Measurements from ENCODE around the gene SGPL1. TPM values are rescaled to one million over a fixed set of nuclear protein-coding genes. Genes with fewer than 3 reads are reported as not detected.

SGPL1 gene
- total and polyA plus RNA-seq, 5 donors from 2014 or later: 12.8 to 30.4 (median 15.0) TPM

DNA sequence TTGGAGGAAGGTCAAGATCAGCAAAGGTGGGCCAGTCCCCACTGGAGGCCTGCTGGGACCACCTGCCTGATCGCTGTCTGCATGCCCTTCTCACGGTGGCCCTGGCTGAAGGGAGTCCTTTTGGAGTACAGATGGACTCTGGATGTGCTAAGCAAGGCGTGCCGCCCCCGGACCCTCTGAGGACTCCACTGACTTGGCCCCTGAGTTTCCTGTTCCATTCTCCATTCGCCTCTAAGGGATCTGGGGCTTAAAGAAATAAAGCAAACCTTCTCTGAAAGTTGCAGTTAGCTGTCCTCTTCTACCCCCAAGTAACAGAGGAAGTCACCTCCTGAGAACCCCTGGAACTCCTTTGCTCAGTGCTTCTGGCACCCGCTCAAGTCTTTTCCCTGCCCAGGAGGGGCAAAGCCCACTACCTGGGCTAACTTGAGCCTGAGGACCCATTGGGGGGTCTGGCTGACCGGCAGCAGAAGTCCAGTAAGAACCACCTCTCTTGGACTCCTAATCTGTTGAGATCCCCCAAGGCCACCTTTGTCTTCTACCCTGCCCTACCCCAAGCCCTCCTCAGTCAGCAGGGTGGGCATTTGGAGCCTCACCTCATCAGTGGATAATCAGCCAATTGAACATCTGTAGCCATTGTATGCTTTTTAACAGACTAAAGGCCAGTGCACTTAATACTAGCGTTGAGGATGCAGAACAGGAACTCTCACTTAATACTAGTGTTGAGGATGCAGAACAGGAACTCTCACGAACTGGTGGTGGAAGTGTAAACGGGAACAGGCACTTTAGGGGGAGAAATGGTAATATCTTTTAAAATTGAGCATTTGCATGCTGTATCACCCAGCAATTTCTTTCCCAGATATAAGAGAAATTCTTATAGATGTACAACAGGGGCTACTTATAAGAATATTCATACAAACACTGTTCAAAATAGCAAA, 32.7 kb upstream of the SGPL1 start:
- H3K4me1 Mint-ChIP-seq: no peaks in the 10 kb centered on the region
- H3K36me3 Mint-ChIP-seq: no peaks in the 10 kb centered on the region
- no peak overlapping the region for H3K4me3 Mint-ChIP-seq
- no peak overlapping the region for H3K27ac Mint-ChIP-seq
- no peaks in the 10 kb centered on the region for H3K36me3 ChIP-seq (ENCODE audit: control insufficient read depth, insufficient read depth, low read length)
- H3K9me3 Mint-ChIP-seq: no peaks in the 10 kb centered on the region
- H3K27me3 ChIP-seq (ENCODE audit: control insufficient read depth, insufficient read depth, low read length): no peaks in the 10 kb centered on the region
- H3K9me3 ChIP-seq (ENCODE audit: control insufficient read depth in 2 of 2, low read length in 2 of 2): no peaks in the 10 kb centered on the region
- DNase-seq (no peak), ATAC-seq (ENCODE audit: low read depth in 2 of 2) (no peak)
- no peak overlapping the region for H3K4me3 ChIP-seq (ENCODE audit: low read depth, low read length)
- no peak overlapping the region for H3K27ac ChIP-seq (ENCODE audit: insufficient read depth, low read length, poor library complexity, severe bottlenecking)
- peaks cover 43% of the 10 kb centered on the region for H3K27me3 Mint-ChIP-seq
- no peaks in the 10 kb centered on the region for H3K4me1 ChIP-seq (ENCODE audit: control insufficient read depth, insufficient read depth, low read length, poor library complexity, severe bottlenecking)

DNA sequence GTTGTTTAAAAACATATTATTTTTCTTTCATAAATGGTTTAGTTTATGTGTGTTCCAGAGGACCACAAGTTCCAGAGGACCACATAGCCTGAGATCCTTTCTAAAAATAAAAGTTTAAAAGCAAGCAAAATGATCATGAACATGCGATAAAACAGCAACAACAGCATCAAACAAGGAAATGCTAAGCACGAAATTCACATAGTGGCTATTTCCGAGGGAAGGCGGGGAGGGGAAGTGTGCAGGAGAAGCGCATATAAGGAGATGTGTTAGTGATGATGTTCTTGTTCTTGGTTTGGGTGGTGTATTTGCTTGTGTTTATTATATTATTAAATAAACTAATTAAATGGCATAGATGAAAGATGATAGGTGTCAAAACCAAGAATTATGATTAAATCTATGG, 31.7 kb upstream of the SGPL1 start:
- H3K4me3 ChIP-seq (ENCODE audit: low read depth, low read length): no peak overlapping the region
- DNase-seq (no peak), ATAC-seq (ENCODE audit: low read depth in 2 of 2) (no peak)
- H3K9me3 ChIP-seq (ENCODE audit: control insufficient read depth in 2 of 2, low read length in 2 of 2): no peaks in the 10 kb centered on the region
- H3K27me3 ChIP-seq (ENCODE audit: control insufficient read depth, insufficient read depth, low read length): no peaks in the 10 kb centered on the region
- no peak overlapping the region for H3K27ac ChIP-seq (ENCODE audit: insufficient read depth, low read length, poor library complexity, severe bottlenecking)
- Mint-ChIP-seq H3K27ac (no peak overlapping the region), H3K9me3 (no peaks in the 10 kb centered on the region), H3K4me3 (no peak overlapping the region), H3K27me3 (peaks cover 47% of the 10 kb centered on the region), H3K36me3 (no peaks in the 10 kb centered on the region), H3K4me1 (no peaks in the 10 kb centered on the region)
- no peaks in the 10 kb centered on the region for H3K36me3 ChIP-seq (ENCODE audit: control insufficient read depth, insufficient read depth, low read length)
- H3K4me1 ChIP-seq (ENCODE audit: control insufficient read depth, insufficient read depth, low read length, poor library complexity, severe bottlenecking): no peaks in the 10 kb centered on the region

DNA sequence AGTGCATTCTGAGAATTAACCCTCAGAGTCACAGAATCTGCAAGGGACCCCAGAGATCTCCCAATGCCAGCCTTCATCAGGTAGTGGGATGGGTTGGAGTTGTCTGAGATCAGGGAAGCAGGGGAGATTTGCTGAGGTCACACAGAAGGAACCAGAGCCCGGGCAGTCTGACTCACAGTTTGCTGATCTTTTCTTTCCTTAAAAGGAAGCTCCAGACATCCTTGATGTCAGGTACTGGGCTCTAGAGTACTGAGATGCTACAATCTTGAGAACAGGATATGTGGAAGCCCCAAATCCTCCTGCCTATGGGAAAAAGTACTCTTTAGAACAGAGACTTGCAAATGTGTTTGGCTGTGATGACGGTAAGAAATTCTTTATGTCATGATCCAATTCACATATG, 31.3 kb upstream of the SGPL1 start:
- Histone ChIP-seq H3K4me3 (ENCODE audit: low read depth, low read length) (no peak overlapping the region), H3K4me1 (ENCODE audit: control insufficient read depth, insufficient read depth, low read length, poor library complexity, severe bottlenecking) (no peaks in the 10 kb centered on the region), H3K36me3 (ENCODE audit: control insufficient read depth, insufficient read depth, low read length) (no peaks in the 10 kb centered on the region), H3K27ac (ENCODE audit: insufficient read depth, low read length, poor library complexity, severe bottlenecking) (no peak overlapping the region), H3K9me3 (ENCODE audit: control insufficient read depth in 2 of 2, low read length in 2 of 2) (no peaks in the 10 kb centered on the region), H3K27me3 (ENCODE audit: control insufficient read depth, insufficient read depth, low read length) (no peaks in the 10 kb centered on the region)
- H3K4me1 Mint-ChIP-seq: no peaks in the 10 kb centered on the region
- ATAC-seq (ENCODE audit: low read depth in 2 of 2) (no peak), DNase-seq (no peak)
- H3K27me3 Mint-ChIP-seq: peaks cover 51% of the 10 kb centered on the region
- no peak overlapping the region for H3K27ac Mint-ChIP-seq
- H3K9me3 Mint-ChIP-seq: no peaks in the 10 kb centered on the region
- no peak overlapping the region for H3K4me3 Mint-ChIP-seq
- H3K36me3 Mint-ChIP-seq: no peaks in the 10 kb centered on the region

DNA sequence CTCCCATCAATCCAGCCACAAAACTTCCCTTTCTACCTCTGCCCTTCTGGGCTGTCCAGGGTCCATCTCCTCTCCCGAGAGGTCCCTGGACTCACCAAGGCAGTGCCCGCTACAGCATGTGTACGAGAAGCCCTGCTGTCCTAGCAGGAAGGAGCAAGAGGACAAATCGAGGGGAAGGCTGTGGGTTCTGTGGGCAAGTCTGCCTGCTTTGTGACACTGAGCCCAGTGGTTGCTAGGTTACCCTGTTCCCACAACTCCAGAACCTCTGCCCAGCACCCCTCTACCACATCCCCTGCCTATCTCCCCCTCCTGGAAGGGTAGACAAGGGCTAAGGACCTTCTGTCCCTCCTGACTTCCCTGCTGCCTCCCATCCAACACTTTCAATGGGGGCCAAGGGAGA, 30.6 kb upstream of the SGPL1 start, which contains the start of gene TBATA:
Gene TBATA, minus strand, starts transcription at position 188 of the 400 bp plus-strand sequence. CDS start 1,998 bp downstream, outside the sequence.
- Histone ChIP-seq H3K27ac (ENCODE audit: insufficient read depth, low read length, poor library complexity, severe bottlenecking) (no peak within 1 kb of the TSS), H3K36me3 (ENCODE audit: control insufficient read depth, insufficient read depth, low read length) (no peaks in the 10 kb centered on the region), H3K27me3 (ENCODE audit: control insufficient read depth, insufficient read depth, low read length) (no peaks in the 10 kb centered on the region), H3K4me1 (ENCODE audit: control insufficient read depth, insufficient read depth, low read length, poor library complexity, severe bottlenecking) (no peaks in the 10 kb centered on the region), H3K4me3 (ENCODE audit: low read depth, low read length) (no peak within 1 kb of the TSS), H3K9me3 (ENCODE audit: control insufficient read depth in 2 of 2, low read length in 2 of 2) (no peaks in the 10 kb centered on the region)
- no peak within 1 kb of the TSS for H3K4me3 Mint-ChIP-seq
- no peaks in the 10 kb centered on the region for H3K36me3 Mint-ChIP-seq
- ATAC-seq (ENCODE audit: low read depth in 2 of 2) (no peak), DNase-seq (no peak)
- H3K27me3 Mint-ChIP-seq: peaks cover 54% of the 10 kb centered on the region
- H3K4me1 Mint-ChIP-seq: no peaks in the 10 kb centered on the region
- no peak within 1 kb of the TSS for H3K27ac Mint-ChIP-seq
- no peaks in the 10 kb centered on the region for H3K9me3 Mint-ChIP-seq

DNA sequence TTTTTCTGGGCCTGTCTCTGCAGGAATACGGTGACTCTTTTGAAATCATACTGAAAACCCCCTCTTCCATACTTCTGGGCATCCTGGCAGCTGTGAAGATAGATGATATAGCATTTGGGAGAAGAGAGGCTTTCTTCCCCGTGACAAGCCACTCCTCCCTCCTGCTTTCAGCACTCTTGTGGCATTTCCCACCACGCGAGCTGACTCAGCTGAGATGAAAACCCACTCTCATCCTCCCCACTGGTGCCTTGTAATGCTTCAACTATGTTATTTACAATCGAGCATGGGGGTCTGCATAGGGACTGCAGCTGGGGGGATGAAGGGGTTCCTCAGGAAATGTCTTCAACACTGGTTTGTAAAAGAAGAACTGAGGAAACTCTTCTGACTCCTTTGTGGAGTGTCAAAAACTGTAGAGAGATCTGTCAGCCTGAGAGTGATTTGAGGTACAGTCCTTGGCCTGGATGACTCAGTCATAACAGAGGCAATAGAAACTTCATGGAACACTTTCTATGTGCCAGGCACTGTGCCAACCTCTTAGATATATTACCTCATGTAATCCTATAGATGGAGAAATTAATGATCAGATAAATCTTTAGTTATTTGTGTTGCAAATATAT, 28.8 kb upstream of the SGPL1 start:
- Histone ChIP-seq H3K4me1 (ENCODE audit: control insufficient read depth, insufficient read depth, low read length, poor library complexity, severe bottlenecking) (no peaks in the 10 kb centered on the region), H3K4me3 (ENCODE audit: low read depth, low read length) (no peak overlapping the region), H3K27ac (ENCODE audit: insufficient read depth, low read length, poor library complexity, severe bottlenecking) (no peak overlapping the region), H3K36me3 (ENCODE audit: control insufficient read depth, insufficient read depth, low read length) (no peaks in the 10 kb centered on the region), H3K27me3 (ENCODE audit: control insufficient read depth, insufficient read depth, low read length) (peaks cover 3% of the 10 kb centered on the region), H3K9me3 (ENCODE audit: control insufficient read depth in 2 of 2, low read length in 2 of 2) (no peaks in the 10 kb centered on the region)
- ATAC-seq (ENCODE audit: low read depth in 2 of 2): no peak
- Mint-ChIP-seq H3K4me1 (no peaks in the 10 kb centered on the region), H3K36me3 (no peaks in the 10 kb centered on the region), H3K27me3 (peaks cover 67% of the 10 kb centered on the region), H3K27ac (no peak overlapping the region), H3K4me3 (no peak overlapping the region), H3K9me3 (no peaks in the 10 kb centered on the region)
- no peak for DNase-seq

DNA sequence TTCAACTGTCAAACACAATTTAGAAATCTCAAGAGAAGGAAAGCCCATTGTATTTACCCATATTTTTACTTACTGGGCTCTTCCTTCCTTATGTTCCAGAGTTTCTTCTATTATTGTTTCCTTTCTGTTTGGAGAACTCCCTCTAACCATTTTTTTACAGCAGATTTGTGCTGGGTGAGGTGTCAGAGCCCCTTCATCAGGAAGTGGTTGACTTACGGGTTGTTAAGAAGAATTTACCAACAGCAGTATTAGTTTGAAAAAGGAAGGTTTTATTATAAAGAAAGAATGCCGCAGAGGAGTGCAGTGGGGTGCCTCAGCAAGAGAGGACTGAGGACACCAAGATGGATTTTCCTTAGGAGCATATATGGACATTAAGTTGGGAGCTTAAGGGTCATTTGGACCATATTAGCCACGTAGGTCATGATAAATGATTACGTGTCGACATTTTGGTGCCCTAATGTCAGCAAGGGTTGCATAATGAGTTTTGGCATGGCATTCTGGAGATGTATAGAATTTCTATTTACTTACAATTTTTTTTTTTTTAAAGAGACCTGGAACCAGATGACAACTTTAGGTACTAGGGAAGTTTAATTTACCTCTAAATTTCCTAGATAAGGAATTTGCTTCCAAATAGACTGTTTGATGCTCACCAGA, 24.2 kb upstream of the SGPL1 start:
- peaks cover 0 to 3% (median 0%) of the 10 kb centered on the region in 7 donors for H3K9me3 Mint-ChIP-seq
- ATAC-seq (ENCODE audit: low read depth in 2 of 2) (no peak), DNase-seq (no peak)

DNA sequence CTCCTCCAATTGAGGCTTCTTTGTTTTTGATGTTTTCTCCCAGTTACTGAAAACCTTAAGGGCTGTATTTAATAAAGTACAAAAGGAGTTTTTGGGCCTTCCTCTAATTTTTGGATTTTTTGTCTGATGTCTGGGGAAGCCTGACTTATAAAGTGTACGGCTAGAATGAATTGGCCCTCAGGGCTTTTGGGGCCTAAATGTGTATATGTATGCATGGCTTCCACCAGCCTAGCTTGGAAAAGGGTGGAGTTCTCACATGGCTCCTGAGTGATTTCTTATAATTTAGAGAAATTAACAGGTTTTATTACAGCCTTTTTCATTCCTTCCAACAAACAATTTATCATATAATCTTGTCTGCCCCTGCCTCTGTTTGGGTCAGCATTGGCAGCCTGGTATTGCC, 20.1 kb upstream of the SGPL1 start:
- Mint-ChIP-seq H3K27ac (no peak overlapping the region), H3K27me3 (peaks cover 37% of the 10 kb centered on the region), H3K4me1 (no peaks in the 10 kb centered on the region), H3K9me3 (peaks cover 0 to 6% (median 0%) of the 10 kb centered on the region in 7 donors), H3K36me3 (no peaks in the 10 kb centered on the region), H3K4me3 (no peak overlapping the region)
- H3K27ac ChIP-seq (ENCODE audit: insufficient read depth, low read length, poor library complexity, severe bottlenecking): no peak overlapping the region
- no peak overlapping the region for H3K4me3 ChIP-seq (ENCODE audit: low read depth, low read length)
- ATAC-seq (ENCODE audit: low read depth in 2 of 2) (no peak), DNase-seq (no peak)
- no peaks in the 10 kb centered on the region for H3K9me3 ChIP-seq (ENCODE audit: control insufficient read depth in 2 of 2, low read length in 2 of 2)
- H3K4me1 ChIP-seq (ENCODE audit: control insufficient read depth, insufficient read depth, low read length, poor library complexity, severe bottlenecking): no peaks in the 10 kb centered on the region
- H3K27me3 ChIP-seq (ENCODE audit: control insufficient read depth, insufficient read depth, low read length): peaks cover 22% of the 10 kb centered on the region
- no peaks in the 10 kb centered on the region for H3K36me3 ChIP-seq (ENCODE audit: control insufficient read depth, insufficient read depth, low read length)

More for the DNA sequence above, 24.2 kb upstream of the SGPL1 start:
- Histone ChIP-seq H3K36me3 (ENCODE audit: control insufficient read depth, insufficient read depth, low read length) (no peaks in the 10 kb centered on the region), H3K27ac (ENCODE audit: insufficient read depth, low read length, poor library complexity, severe bottlenecking) (no peak overlapping the region), H3K9me3 (ENCODE audit: control insufficient read depth in 2 of 2, low read length in 2 of 2) (no peaks in the 10 kb centered on the region), H3K4me3 (ENCODE audit: low read depth, low read length) (no peak overlapping the region), H3K27me3 (ENCODE audit: control insufficient read depth, insufficient read depth, low read length) (peaks cover 22% of the 10 kb centered on the region), H3K4me1 (ENCODE audit: control insufficient read depth, insufficient read depth, low read length, poor library complexity, severe bottlenecking) (no peaks in the 10 kb centered on the region)
- Mint-ChIP-seq H3K27ac (no peak overlapping the region), H3K36me3 (no peaks in the 10 kb centered on the region), H3K27me3 (peaks cover 62% of the 10 kb centered on the region), H3K4me1 (no peaks in the 10 kb centered on the region), H3K4me3 (no peak overlapping the region)

All from CD4-positive, CD25-positive, alpha-beta regulatory T cell (primary cell).